Activated naive CD8-positive, alpha-beta T cell treated with anti-CD3 and anti-CD28 coated beads for 36 hours (primary cell): ENCODE data around the gene WNT7A. TPM values are rescaled to one million over a fixed set of nuclear protein-coding genes. Genes with fewer than 3 reads are reported as not detected.

ENCODE experiments used
- DNase-seq: peaks from one replicate; pipeline ENCODE4 v3.0.0; 2021
- H3K27ac Mint-ChIP-seq: one replicate; pipeline ENCODE4 v1.8.0; 2022; ENCODE audit warnings: mild to moderate bottlenecking, moderate library complexity, mixed read lengths
- H3K27me3 Mint-ChIP-seq: one replicate; pipeline ENCODE4 v1.8.0; 2022; ENCODE audit warnings: mild to moderate bottlenecking, mixed read lengths
- H3K36me3 Mint-ChIP-seq: one replicate; pipeline ENCODE4 v1.8.0; 2021; ENCODE audit warnings: mild to moderate bottlenecking, mixed read lengths
- H3K4me1 Mint-ChIP-seq: one replicate; pipeline ENCODE4 v1.8.0; 2021; ENCODE audit warnings: mixed read lengths
- H3K4me3 Mint-ChIP-seq: one replicate; pipeline ENCODE4 v1.8.0; 2022; ENCODE audit warnings: mild to moderate bottlenecking, moderate library complexity, mixed read lengths
- H3K9me3 Mint-ChIP-seq: one replicate; pipeline ENCODE4 v1.8.0; 2022; ENCODE audit warnings: mixed read lengths
- total RNA-seq, 2 experiments: library from RNA; stranded (reverse); gene quantifications; one replicate each; pipeline ENCODE4 v1.2.3, GENCODE V29; 2021

Gene WNT7A
- total RNA-seq, 2 experiments from 2014 or later, result 0.20 TPM; not detected in 1

DNA sequence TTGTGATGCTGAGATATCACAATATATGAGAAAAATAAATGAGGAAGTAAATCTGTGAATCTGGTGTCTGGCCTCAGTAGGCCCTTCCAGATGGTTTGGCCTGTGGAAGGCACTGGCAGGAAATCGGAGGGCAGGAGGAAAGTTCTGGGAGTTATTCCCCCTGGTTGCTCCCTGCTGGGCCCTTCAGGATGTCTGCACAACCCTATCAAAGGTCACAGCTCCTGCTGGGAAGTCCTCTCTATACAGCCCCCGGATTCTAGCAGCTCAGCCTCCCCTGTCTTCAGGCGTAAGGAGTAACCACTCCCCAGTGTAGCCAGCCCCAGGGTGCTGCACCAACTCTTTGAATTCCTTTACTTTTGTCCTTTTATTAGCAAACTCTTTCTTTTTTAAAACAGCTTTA is 56.2 kb downstream of the WNT7A start:
- H3K4me1 Mint-ChIP-seq, result no peaks in the 10 kb centered on the region
- no peaks in the 10 kb centered on the region for H3K9me3 Mint-ChIP-seq
- H3K36me3 Mint-ChIP-seq, result peaks cover 1% of the 10 kb centered on the region
- no peak overlapping the region for H3K4me3 Mint-ChIP-seq
- H3K27me3 Mint-ChIP-seq, result no peaks in the 10 kb centered on the region
- DNase-seq, result no peak
- no peak overlapping the region for H3K27ac Mint-ChIP-seq

DNA sequence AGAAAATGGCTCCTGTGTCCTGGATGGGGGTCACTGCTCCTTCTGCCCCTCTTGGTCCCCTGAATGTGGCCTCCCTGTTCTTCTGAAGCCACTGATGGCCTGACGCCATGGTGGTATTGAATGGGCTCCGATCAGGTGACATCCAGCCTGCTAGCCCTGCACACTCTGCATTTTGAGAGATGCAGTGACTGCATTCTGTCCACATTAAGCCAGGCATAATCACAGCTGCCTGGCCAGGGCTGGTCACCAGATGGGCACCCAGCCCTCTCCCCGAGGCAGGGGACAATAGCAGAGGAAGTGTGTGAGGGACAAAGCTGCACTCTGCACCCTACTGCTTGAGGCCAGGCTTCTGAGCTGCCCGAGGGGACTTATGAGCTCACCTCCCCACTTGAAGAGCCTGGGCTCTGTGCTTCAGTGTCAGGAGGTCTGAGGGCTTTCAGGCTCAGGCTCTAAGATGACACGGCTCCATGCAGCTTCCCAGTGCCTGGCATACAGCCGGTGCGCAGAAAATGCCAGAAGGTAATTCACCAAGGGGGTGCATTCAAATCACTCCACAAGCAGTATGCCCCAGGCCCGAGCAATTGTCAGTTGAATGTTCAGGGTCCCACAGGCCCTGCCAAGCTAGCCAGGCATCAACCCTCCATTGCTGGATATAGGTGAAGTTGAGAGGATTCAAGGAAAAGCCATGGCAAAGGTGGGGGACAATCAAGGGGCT is 56.8 kb downstream of the WNT7A start:
- Mint-ChIP-seq H3K27me3 (no peaks in the 10 kb centered on the region), H3K9me3 (peaks cover 3% of the 10 kb centered on the region), H3K4me3 (no peak overlapping the region), H3K4me1 (no peaks in the 10 kb centered on the region), H3K27ac (no peak overlapping the region), H3K36me3 (peaks cover 5% of the 10 kb centered on the region)
- no peak for DNase-seq

DNA sequence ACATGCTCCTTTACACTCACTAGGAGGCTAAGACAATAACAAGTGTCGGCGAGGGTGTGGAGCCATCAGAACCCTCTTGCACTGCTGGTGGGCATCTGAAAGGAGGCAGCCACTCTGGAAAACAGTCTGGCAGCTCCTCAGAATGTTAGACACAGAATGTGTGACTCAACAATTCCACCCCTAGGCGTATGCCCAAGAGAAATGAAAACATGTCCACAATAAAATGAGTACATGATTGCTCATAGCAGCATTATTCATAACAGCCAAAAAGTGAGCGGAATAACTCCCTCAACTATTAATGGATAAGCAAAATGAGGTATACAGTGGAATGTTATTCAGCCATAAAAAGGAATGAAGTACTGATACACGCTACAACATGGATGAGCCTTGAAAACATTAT is 57.8 kb downstream of the WNT7A start:
- Mint-ChIP-seq H3K36me3 (peaks cover 11% of the 10 kb centered on the region), H3K27ac (no peak overlapping the region), H3K27me3 (no peaks in the 10 kb centered on the region), H3K4me3 (no peak overlapping the region), H3K9me3 (peaks cover 6% of the 10 kb centered on the region), H3K4me1 (no peaks in the 10 kb centered on the region)
- no peak for DNase-seq

DNA sequence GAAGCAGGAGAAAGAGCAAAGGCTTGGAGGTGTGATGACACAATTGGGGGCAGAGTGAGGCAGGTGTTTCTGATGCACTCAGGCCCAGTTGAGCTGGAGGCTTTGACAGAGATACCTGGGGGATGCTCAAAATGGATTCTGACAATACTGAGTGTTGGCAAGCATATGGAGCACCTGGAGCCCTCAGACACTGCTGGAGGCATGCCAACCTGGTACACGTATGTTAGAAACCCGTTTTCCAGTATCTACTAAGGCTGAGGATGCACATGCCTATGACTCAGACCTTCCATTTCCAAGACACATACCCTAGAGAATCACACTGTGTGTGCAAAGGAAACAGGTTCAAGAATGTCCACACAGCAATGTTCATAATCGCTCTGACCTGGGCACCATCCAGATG is 58.7 kb downstream of the WNT7A start:
- peaks cover 13% of the 10 kb centered on the region for H3K9me3 Mint-ChIP-seq
- peaks cover 16% of the 10 kb centered on the region for H3K36me3 Mint-ChIP-seq
- no peak overlapping the region for H3K4me3 Mint-ChIP-seq
- no peaks in the 10 kb centered on the region for H3K4me1 Mint-ChIP-seq
- no peak for DNase-seq
- H3K27me3 Mint-ChIP-seq, result no peaks in the 10 kb centered on the region
- no peak overlapping the region for H3K27ac Mint-ChIP-seq

DNA sequence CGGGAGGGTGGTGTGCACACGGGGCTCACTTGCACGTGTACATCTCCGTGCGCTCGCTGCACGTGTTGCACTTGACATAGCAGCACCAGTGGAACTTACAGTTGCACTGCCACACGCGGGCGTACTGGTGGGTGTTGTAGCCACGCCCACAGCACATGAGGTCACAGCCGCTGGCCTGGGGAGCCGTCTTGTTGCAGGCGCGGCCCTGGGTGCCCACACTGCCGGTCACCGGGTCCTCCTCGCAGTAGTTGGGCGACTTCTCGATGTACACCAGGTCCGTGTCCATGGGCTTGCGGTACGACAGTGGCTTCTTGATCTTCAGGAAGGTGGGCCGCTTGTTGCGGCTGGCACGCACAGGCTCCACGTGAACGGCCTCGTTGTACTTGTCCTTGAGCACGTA is 61.0 kb downstream of the WNT7A start:
- Mint-ChIP-seq H3K4me3 (no peak overlapping the region), H3K27me3 (no peaks in the 10 kb centered on the region), H3K27ac (no peak overlapping the region), H3K4me1 (no peaks in the 10 kb centered on the region), H3K36me3 (peaks cover 30% of the 10 kb centered on the region), H3K9me3 (peaks cover 31% of the 10 kb centered on the region)
- DNase-seq, result no peak

DNA sequence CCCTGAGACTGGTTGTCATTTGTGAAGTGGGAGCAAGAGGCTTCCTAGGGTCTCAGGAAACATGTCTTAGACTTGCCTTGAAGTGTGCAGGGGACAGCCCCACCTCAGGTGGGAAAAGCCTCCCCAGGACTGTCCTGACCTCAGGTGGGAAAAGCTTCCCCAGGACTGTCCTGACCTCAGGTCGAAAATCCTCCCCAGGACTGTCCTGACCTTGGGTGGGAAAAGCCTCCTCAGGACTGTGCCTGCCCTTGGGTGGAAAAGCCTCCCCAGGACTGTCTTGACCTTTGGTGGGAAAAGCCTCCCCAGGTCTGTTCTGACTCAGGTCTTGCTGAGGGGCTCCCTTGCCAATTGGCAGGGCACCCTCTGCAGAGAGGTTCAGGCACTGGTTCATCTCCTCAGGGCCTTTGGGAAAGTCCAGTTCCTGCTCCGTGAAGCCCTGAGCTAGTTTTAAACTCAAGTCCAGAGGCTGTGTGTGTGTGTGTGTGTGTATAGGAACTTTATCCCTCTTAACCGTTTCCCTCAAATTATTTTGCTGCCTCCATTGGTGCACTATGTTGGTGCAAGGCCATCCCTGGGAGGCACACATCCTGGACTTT is 64.7 kb downstream of the WNT7A start:
- peaks cover 36% of the 10 kb centered on the region for H3K36me3 Mint-ChIP-seq

DNA sequence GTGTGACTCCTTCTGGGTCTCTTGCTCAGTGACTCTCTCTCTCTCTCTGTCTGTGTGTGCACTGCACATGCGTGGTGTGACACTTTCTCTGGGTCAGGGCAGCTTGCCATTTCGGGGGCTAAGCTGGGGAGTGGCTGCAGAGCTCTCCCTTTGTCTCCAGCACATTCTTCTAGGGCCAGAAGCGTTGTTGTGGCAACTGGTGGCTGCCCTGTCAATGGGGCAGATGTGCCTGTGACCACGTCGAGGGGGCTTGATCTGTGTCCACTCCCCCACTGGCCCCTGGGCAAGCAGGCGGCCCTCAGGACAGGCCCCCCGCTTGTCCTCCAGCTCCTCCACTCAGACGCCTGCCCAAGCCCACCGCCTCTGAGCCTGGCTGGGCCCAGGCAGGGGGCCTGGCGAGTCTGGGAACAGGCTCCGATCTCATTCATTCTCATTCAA is 67.8 kb downstream of the WNT7A start:
- no peak overlapping the region for H3K27ac Mint-ChIP-seq
- no peaks in the 10 kb centered on the region for H3K27me3 Mint-ChIP-seq
- peaks cover 32% of the 10 kb centered on the region for H3K9me3 Mint-ChIP-seq
- no peaks in the 10 kb centered on the region for H3K4me1 Mint-ChIP-seq
- peaks cover 25% of the 10 kb centered on the region for H3K36me3 Mint-ChIP-seq
- H3K4me3 Mint-ChIP-seq, result no peak overlapping the region
- no peak for DNase-seq

More for the DNA sequence above, 64.7 kb downstream of the WNT7A start:
- Mint-ChIP-seq H3K4me1 (no peaks in the 10 kb centered on the region), H3K27ac (no peak overlapping the region), H3K4me3 (no peak overlapping the region), H3K27me3 (no peaks in the 10 kb centered on the region), H3K9me3 (peaks cover 39% of the 10 kb centered on the region)
- DNase-seq, result no peak

DNA sequence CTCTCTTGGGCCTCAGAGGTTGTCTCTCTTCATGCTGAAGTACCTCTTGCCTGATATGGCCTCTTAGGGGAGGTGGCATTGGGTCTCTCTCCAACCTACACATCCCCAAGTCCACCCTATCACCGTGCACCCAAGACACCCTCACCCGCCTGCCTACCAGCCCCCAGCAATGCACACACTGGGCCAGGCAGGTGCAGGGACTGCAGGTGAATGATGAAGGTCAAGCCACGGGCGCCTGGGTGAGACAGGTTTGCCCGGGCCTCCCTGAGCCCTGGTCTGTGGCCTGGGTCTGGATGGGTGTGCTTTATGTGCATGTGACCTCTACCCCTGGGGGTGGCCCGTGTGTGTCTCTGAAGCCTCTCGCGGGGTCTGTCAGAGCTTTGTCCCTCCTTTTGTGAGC is 68.3 kb downstream of the WNT7A start:
- no peaks in the 10 kb centered on the region for H3K27me3 Mint-ChIP-seq
- H3K4me3 Mint-ChIP-seq, result no peak overlapping the region
- H3K27ac Mint-ChIP-seq, result no peak overlapping the region
- H3K36me3 Mint-ChIP-seq, result peaks cover 22% of the 10 kb centered on the region
- peaks cover 33% of the 10 kb centered on the region for H3K9me3 Mint-ChIP-seq
- H3K4me1 Mint-ChIP-seq, result no peaks in the 10 kb centered on the region
- no peak for DNase-seq

DNA sequence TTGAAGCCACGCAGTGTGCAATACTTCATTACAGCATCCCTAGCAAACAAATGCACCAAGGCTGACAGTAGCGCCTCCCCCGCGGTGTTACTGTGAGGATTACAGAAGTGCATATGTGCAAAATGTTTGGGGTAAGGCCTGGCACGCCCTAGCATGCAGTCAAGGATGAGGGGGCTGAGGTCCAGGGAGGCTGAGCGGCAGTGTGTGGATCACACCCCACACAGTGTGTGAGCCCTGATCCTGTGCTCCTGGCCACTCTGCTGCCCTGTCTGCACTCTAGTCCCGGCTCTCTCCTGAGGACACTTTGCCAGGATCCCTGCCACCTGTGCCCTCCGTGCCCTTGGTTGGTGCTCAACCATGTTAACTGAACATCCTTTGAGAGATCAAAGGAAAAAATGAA is 71.3 kb downstream of the WNT7A start:
- Mint-ChIP-seq H3K36me3 (peaks cover 4% of the 10 kb centered on the region), H3K9me3 (peaks cover 7% of the 10 kb centered on the region), H3K27me3 (no peaks in the 10 kb centered on the region), H3K4me3 (no peak overlapping the region), H3K4me1 (no peaks in the 10 kb centered on the region), H3K27ac (no peak overlapping the region)
- DNase-seq, result no peak

DNA sequence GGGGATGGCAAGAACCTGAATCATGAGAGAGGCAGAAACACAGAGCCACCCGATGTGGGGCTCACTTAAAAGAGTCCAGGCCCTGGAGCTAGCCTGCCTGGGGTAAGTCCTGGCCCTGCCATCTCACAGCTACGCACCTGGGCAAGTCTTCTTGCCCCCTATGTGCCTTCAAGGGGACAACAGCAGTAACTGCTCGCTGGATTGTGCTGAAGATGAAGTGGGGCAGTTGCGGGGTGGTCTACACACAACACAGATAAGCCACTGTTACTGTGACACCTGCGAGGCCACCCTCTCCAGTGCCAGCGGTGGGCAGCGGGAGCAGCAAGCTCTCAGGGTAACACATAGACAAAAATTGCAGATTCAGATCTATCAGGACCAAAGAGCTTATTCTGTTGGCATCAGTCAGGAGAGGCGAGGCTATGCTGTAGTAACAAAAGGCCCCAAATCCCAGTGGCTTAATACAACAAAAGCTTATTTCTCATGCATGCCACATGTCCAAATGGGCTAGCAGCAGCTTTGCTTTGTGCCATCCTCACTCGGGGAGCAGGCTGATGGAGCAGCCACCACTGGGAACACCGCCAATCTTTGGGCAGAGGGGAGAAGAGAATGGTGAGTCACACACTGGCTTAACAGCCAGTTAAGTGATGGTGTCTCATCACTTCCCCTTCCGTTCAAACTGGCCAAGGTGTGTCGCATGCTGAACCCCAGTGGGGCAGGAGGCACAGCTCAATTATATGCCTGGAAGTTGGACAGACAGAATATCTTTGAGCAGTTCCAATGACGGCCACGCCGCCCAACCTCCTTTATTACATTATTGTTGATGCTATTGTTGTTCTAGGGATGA is 78.3 kb downstream of the WNT7A start:
- Mint-ChIP-seq H3K36me3 (no peaks in the 10 kb centered on the region), H3K4me3 (no peak overlapping the region), H3K4me1 (peaks cover 4% of the 10 kb centered on the region), H3K27me3 (peaks cover 3% of the 10 kb centered on the region), H3K27ac (no peak overlapping the region), H3K9me3 (no peaks in the 10 kb centered on the region)
- DNase-seq, result no peak

DNA sequence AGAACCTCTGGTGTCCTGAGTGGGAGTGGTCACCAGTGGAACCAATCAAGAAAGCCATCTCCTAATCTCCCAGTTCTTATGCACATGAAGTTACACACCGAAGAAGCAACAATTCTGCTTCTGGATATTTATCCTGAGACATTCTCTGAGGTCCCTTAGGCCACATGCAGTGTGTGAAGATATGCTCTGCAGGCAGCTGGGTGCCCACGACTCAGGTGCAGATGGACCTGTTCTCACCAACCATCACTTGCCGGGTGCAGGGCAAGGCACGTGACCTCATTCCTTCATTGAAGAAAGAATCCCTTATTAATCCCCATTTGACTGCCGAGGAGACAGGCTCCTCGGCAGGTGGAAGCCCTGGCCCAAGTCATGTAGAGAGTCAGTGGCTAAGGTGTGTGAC is 79.8 kb downstream of the WNT7A start:
- H3K27ac Mint-ChIP-seq, result no peak overlapping the region
- no peak for DNase-seq
- H3K4me1 Mint-ChIP-seq, result peaks cover 5% of the 10 kb centered on the region
- no peak overlapping the region for H3K4me3 Mint-ChIP-seq
- H3K27me3 Mint-ChIP-seq, result peaks cover 3% of the 10 kb centered on the region
- H3K36me3 Mint-ChIP-seq, result no peaks in the 10 kb centered on the region
- no peaks in the 10 kb centered on the region for H3K9me3 Mint-ChIP-seq

DNA sequence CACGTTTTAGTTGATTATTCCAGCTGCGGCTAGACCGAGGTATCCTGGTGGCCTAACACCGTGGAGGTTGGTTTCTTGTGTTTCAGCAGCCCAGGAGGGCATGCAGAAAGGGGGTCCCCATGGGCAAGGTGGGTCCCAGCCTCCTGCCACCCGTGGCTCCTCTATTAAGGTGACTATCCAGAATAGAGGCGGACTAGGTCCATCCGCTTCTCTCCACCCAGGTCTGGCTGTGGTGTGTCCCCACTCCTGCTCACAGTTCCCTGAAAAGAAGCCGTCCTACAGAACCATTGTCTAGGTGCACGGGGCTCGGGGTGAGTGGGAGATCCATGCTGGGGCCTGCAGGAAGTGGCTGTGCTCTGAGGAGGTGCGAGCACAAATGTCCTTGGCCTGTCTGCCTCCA is 81.5 kb downstream of the WNT7A start:
- Mint-ChIP-seq H3K27ac (no peak overlapping the region), H3K9me3 (no peaks in the 10 kb centered on the region), H3K27me3 (peaks cover 3% of the 10 kb centered on the region), H3K36me3 (no peaks in the 10 kb centered on the region), H3K4me1 (peaks cover 5% of the 10 kb centered on the region), H3K4me3 (no peak overlapping the region)
- DNase-seq, result no peak

DNA sequence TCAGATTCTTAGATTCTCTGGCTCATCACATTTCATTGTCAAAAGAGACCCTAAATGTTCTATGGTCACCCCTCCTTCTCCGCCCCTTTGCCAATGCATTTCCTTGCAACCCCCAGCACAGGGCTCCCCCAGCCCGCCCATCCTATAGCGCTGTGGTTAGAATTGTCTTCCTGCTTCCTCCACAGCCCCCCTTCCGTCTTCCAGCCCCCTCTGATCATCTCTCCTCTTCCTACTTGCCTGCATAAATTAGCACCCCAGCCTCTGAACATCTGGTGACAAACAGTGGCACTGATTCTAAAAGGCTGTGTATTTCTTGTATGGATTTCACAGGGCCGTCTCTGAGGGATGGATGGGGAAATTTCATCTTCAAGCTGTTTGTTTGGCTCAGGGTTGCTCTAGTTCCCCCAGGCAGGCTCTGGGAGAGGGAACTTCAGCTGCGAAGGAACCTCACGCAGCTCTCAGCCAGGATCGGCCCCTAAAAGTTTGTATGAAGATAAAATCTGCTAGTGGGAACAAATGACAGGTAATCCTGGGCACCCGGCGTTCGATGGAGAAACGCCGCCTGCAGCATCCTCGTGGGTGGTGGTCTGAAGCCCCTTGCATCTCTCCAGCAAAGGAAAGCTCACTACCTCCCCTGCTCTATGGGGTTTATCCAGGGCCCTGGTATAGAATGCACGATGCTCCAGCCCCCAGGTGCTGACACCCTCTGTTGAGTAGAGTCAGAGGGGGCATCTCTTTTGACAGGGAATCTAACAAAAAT is 83.0 kb downstream of the WNT7A start:
- no peak overlapping the region for H3K27ac Mint-ChIP-seq

DNA sequence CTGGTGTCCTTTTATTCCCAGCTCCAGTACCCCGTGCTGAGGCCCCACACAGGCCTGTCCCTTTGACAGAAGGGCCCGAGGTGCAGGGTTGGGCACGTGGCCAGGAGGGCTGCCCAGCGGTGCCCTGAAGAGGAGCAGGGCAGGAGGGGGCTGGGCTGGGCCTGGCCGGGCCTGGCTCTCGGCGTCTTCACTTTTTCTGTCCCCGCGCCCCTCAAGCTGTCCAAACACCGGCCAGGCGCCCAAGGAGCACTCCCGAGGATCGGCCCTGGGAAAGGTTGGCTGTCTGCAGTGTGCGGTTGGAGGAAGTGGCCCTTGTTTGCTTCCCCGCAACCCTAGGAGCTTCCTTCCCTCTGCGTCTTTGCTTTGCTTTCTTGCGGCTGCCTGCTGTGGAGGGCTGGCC is 84.1 kb downstream of the WNT7A start:
- Mint-ChIP-seq H3K27me3 (peaks cover 3% of the 10 kb centered on the region), H3K4me3 (no peak overlapping the region), H3K4me1 (peaks cover 5% of the 10 kb centered on the region)

More for the DNA sequence above, 83.0 kb downstream of the WNT7A start:
- Mint-ChIP-seq H3K9me3 (no peaks in the 10 kb centered on the region), H3K36me3 (no peaks in the 10 kb centered on the region), H3K27me3 (peaks cover 3% of the 10 kb centered on the region), H3K4me1 (peaks cover 5% of the 10 kb centered on the region), H3K4me3 (no peak overlapping the region)
- DNase-seq, result no peak

DNA sequence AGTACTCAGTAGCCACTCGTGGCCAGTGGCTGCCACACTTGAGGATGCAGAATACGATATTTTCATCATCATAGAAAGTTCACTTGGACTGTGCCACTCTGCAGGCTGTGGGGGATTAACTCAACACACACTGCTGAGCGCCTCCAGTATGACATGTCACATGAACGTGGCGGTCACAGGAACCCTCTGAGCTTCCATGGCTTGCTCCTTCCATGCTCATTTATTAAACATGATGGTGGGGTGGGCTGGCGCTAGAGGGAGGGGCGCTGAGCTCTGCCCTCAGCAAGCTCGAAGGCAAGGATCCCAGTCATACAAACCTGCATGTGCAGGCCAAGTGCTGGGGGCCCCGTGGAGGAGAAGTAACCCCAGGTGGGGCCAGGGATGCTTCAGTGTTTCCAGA is 85.5 kb downstream of the WNT7A start:
- no peak overlapping the region for H3K4me3 Mint-ChIP-seq
- peaks cover 5% of the 10 kb centered on the region for H3K4me1 Mint-ChIP-seq
- no peaks in the 10 kb centered on the region for H3K36me3 Mint-ChIP-seq
- peaks cover 3% of the 10 kb centered on the region for H3K27me3 Mint-ChIP-seq
- no peak overlapping the region for H3K27ac Mint-ChIP-seq
- no peak for DNase-seq
- H3K9me3 Mint-ChIP-seq, result no peaks in the 10 kb centered on the region

More for the DNA sequence above, 84.1 kb downstream of the WNT7A start:
- Mint-ChIP-seq H3K9me3 (no peaks in the 10 kb centered on the region), H3K27ac (no peak overlapping the region), H3K36me3 (no peaks in the 10 kb centered on the region)
- DNase-seq, result no peak
